AG08395 (cell line): ENCODE data around the gene OR5M3.

Experiments used
- DNase-seq: peaks from one replicate; pipeline ENCODE4 v3.0.0; 2012; ENCODE audit warnings: mixed read lengths, low spot score

OR5M3 gene

GRCh38 chr11:56473252-56473651 is at the start of gene OR5M3:
TSS of gene OR5M3 (minus strand) at chr11:56473352. CDS start at chr11:56470497, 2,855 bp downstream.
- no peak for DNase-seq

- no peak for DNase-seq
Observed at GRCh38 chr11:56522008-56522407, 48.9 kb upstream of the OR5M3 start.

GRCh38 chr11:56513280-56513679 is 40.1 kb upstream of the OR5M3 start:
- no peak for DNase-seq

GRCh38 chr11:56509439-56509838 is 36.3 kb upstream of the OR5M3 start:
- no peak for DNase-seq

- no peak for DNase-seq
Observed at GRCh38 chr11:56497010-56497409, 23.9 kb upstream of the OR5M3 start.

GRCh38 chr11:56495117-56495516 is 22.0 kb upstream of the OR5M3 start:
- DNase-seq, result no peak

GRCh38 chr11:56491270-56491669 is 18.1 kb upstream of the OR5M3 start, which contains the start of gene OR5M8:
TSS of gene OR5M8 (minus strand) at chr11:56491370. CDS start at chr11:56491370, 0 bp downstream.
- DNase-seq, result no peak

GRCh38 chr11:56486801-56487200 is 13.6 kb upstream of the OR5M3 start:
- DNase-seq, result no peak

- no peak for DNase-seq
Observed at GRCh38 chr11:56474729-56475235, 1.6 kb upstream of the OR5M3 start.

- no peak for DNase-seq
Observed at GRCh38 chr11:56457076-56457475, 16.1 kb downstream of the OR5M3 start.

GRCh38 chr11:56453521-56453920 is 19.6 kb downstream of the OR5M3 start:
- no peak for DNase-seq
